Muscle of back (tissue), 11 donors: Measurements from ENCODE around the gene ARHGAP15. TPM values are rescaled to one million over a fixed set of nuclear protein-coding genes. Genes with fewer than 3 reads are reported as not detected.

Experiments used
- DNase-seq, 3 donors: peaks; one replicate each; pipeline versions ENCODE4 v3.0.0 to v3.0.0-alpha.2; 2013
- polyA plus RNA-seq, 10 donors: library from polyadenylated mRNA; unstranded; fragments of 120-200 nt; gene quantifications; one replicate each; pipeline ENCODE4 v1.2.1, GENCODE V29; 2013; ENCODE audit not compliant: insufficient read length in 10 of 10

Gene ARHGAP15
- polyA plus RNA-seq, 10 donors, result 6.3 to 14.6 (median 10.2) TPM

- peak in 1 of 3 donors; percentile 35 for DNase-seq
These were observed 555.5 kb downstream of the ARHGAP15 start for GRCh38 chr2:143684551-143685320.

- peak; percentile 28 to 71 (median 43) for DNase-seq
These were observed 556.3 kb downstream of the ARHGAP15 start for GRCh38 chr2:143685421-143686078.

GRCh38 chr2:143686585-143687164 lies 557.5 kb downstream of the ARHGAP15 start:
- DNase-seq, result peak in 1 of 3 donors; percentile 22

GRCh38 chr2:143688248-143688647 lies 559.0 kb downstream of the ARHGAP15 start:
- DNase-seq, result no peak

- no peak for DNase-seq
These were observed 559.6 kb downstream of the ARHGAP15 start for GRCh38 chr2:143688815-143689214.

- no peak for DNase-seq
These were observed 560.3 kb downstream of the ARHGAP15 start for GRCh38 chr2:143689541-143689940.

GRCh38 chr2:143690235-143690634 lies 561.0 kb downstream of the ARHGAP15 start:
- DNase-seq, result no peak

GRCh38 chr2:143691121-143691520 lies 561.9 kb downstream of the ARHGAP15 start:
- DNase-seq, result no peak

GRCh38 chr2:143692162-143692561 lies 562.9 kb downstream of the ARHGAP15 start:
- no peak for DNase-seq

GRCh38 chr2:143692967-143693366 lies 563.7 kb downstream of the ARHGAP15 start:
- DNase-seq, result no peak

GRCh38 chr2:143694335-143694734 lies 565.1 kb downstream of the ARHGAP15 start:
- no peak for DNase-seq

GRCh38 chr2:143696651-143697050 lies 567.4 kb downstream of the ARHGAP15 start:
- DNase-seq, result no peak

GRCh38 chr2:143697744-143698143 lies 568.5 kb downstream of the ARHGAP15 start:
- DNase-seq, result no peak

GRCh38 chr2:143698352-143698751 lies 569.1 kb downstream of the ARHGAP15 start:
- no peak for DNase-seq

GRCh38 chr2:143698888-143699570 lies 569.8 kb downstream of the ARHGAP15 start:
- DNase-seq, result no peak

GRCh38 chr2:143700865-143701264 lies 571.6 kb downstream of the ARHGAP15 start:
- no peak for DNase-seq

- DNase-seq, result no peak
These were observed 572.6 kb downstream of the ARHGAP15 start for GRCh38 chr2:143701785-143702184.

GRCh38 chr2:143702931-143703330 lies 573.7 kb downstream of the ARHGAP15 start:
- DNase-seq, result no peak

- no peak for DNase-seq
These were observed 575.4 kb downstream of the ARHGAP15 start for GRCh38 chr2:143704451-143705106.

- DNase-seq, result peak in 1 of 3 donors; percentile 13
These were observed 576.0 kb downstream of the ARHGAP15 start for GRCh38 chr2:143705108-143705707.

GRCh38 chr2:143706354-143706753 lies 577.1 kb downstream of the ARHGAP15 start:
- DNase-seq, result no peak
